MM.1S (cell line): ENCODE results near the gene AGPAT3.

Source experiments
- CTCF ChIP-seq: fragments of 300-600 bp; sonication (generic); IDR thresholded peaks from 2 replicates; pipeline ENCODE4 v1.5.1; 2016; ENCODE audit warnings: antibody characterized with exemption, low read length, mixed read lengths
- EZH2 ChIP-seq: fragments of 300-600 bp; sonication (generic); optimal IDR thresholded peaks from 2 replicates; pipeline ENCODE3; 2017; ENCODE audit warnings: low read depth, mild to moderate bottlenecking, antibody characterized with exemption, low read length, mixed read lengths
- EZH2phosphoT487 ChIP-seq: fragments of 300-600 bp; sonication (generic); IDR thresholded peaks from 2 replicates; pipeline ENCODE4 v1.6.1; 2018; ENCODE audit warnings: antibody characterized with exemption, low read length

DNA sequence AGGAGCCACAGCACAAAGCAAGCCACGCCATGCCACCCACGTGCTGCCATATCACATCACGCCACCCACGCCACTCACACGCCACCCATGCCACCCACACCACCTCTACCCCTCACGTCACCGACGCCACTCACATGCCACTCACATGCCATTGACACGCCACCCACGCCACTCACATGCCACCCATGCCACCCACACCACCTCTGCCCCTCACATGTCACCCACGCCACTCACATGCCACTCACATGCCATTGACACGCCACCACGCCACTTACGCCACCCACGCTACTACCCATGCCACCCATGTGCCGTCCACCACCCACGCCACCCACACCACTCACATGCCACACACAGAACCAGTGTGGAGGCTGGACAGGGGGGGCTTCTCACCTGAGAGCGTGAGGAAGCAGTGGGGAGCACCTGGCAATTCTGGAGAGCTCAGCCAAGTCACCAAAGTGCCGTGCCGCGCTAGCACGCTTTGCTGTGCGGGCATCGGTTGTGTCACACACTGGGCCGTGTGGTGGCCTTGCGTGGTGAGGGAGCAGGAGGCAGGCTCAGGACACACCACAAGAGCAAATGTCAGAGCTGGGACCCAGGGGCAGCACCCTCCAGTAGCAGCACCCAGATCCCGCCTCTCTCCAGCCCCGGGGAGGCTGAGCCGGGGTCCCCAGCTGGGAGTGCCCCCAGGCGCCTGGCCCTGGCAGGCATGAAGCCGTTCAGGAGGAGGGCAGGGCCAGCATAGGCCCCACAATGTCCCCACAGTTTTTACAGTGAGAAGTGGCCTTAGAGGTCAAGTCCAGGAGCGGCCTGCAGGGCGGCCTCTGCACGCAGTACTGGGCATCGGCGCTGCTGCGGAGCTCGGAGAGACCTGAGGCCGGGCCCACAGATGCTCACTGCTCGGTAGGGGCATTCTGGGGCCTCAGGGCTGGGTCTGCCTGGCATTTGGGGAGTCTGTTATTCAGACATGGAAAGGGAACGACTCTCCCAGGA, 70.0 kb downstream of the AGPAT3 start:
- TF ChIP-seq EZH2 (no peak), CTCF (no peak), EZH2phosphoT487 (no peak)
